Activated T-helper 2 cell treated with anti-CD3 and anti-CD28 coated beads, Interferon-gamma antibody, Interleukin-2, Interleukin-4, amounts not matched to agents 10 μg/mL and 5 μg/mL and 100 μg/mL, durations not matched to agents 14 hours and 24 hours and 36 hours (primary cell): ENCODE data around the gene RNF213. TPM values are rescaled to one million over a fixed set of nuclear protein-coding genes. Genes with fewer than 3 reads are reported as not detected.

Source experiments
- DNase-seq: peaks from one replicate; pipeline ENCODE4 v3.0.0; 2021; ENCODE audit warnings: low spot score
- H3K27ac Mint-ChIP-seq: one replicate; pipeline ENCODE4 v1.8.0; 2021; ENCODE audit warnings: mixed read lengths
- H3K27me3 Mint-ChIP-seq: one replicate; pipeline ENCODE4 v1.8.0; 2021; ENCODE audit warnings: low read depth, mixed read lengths
- H3K36me3 Mint-ChIP-seq: one replicate; pipeline ENCODE4 v1.8.0; 2021; ENCODE audit warnings: low read depth, mixed read lengths
- H3K4me1 Mint-ChIP-seq: one replicate; pipeline ENCODE4 v1.8.0; 2021; ENCODE audit warnings: low read depth, mixed read lengths
- H3K4me3 Mint-ChIP-seq: one replicate; pipeline ENCODE4 v1.8.0; 2021; ENCODE audit warnings: low read depth, mild to moderate bottlenecking, moderate library complexity, mixed read lengths
- H3K9me3 Mint-ChIP-seq: one replicate; pipeline ENCODE4 v1.8.0; 2021; ENCODE audit warnings: mixed read lengths
- intact Hi-C: fragments of 100-400 bp; cut with micrococcal nuclease; formaldehyde crosslinking; loops from one replicate; pipeline ENCODE4 v1.15.1; 2023
- total RNA-seq: library from RNA; stranded (reverse); gene quantifications from 2 replicates; pipeline ENCODE4 v1.2.3, GENCODE V29; 2022

RNF213 gene
- total RNA-seq, result 297 and 309 TPM in 2 replicates

GRCh38 chr17:80260791-80261158, at the start of gene RNF213:
Gene RNF213 (plus strand): TSS chr17:80260852. CDS start chr17:80263682, 2,830 bp downstream.
- Mint-ChIP-seq H3K9me3 (no peaks in the 10 kb centered on the region), H3K27ac (peak within 1 kb of the TSS; percentile 99), H3K27me3 (no peaks in the 10 kb centered on the region), H3K36me3 (peaks cover 26% of the 10 kb centered on the region), H3K4me1 (peaks cover 56% of the 10 kb centered on the region), H3K4me3 (peak within 1 kb of the TSS; percentile 92)
- DNase-seq, result peak; percentile 70
- intact Hi-C loops, result loop anchor here (5.0 kb wide), 1 partner anchor 158 kb away; the partner anchor contains the start of gene GAA

- intact Hi-C loops, result no loop called here
- Mint-ChIP-seq H3K4me3 (no peak overlapping the region), H3K27me3 (no peaks in the 10 kb centered on the region), H3K36me3 (peaks cover 21% of the 10 kb centered on the region), H3K9me3 (no peaks in the 10 kb centered on the region), H3K27ac (no peak overlapping the region), H3K4me1 (no peaks in the 10 kb centered on the region)
- DNase-seq, result no peak
Observed at GRCh38 chr17:80212109-80212508, 48.5 kb upstream of the RNF213 start.

GRCh38 chr17:80212511-80212910, 48.1 kb upstream of the RNF213 start:
- peaks cover 25% of the 10 kb centered on the region for H3K36me3 Mint-ChIP-seq
- H3K27me3 Mint-ChIP-seq, result no peaks in the 10 kb centered on the region
- H3K9me3 Mint-ChIP-seq, result no peaks in the 10 kb centered on the region

GRCh38 chr17:80212962-80213642, 47.5 kb upstream of the RNF213 start:
- H3K4me3 Mint-ChIP-seq, result no peak overlapping the region
- H3K36me3 Mint-ChIP-seq, result peaks cover 28% of the 10 kb centered on the region
- H3K9me3 Mint-ChIP-seq, result no peaks in the 10 kb centered on the region
- peaks cover 3% of the 10 kb centered on the region for H3K4me1 Mint-ChIP-seq
- intact Hi-C loops, result no loop called here
- DNase-seq, result no peak
- no peaks in the 10 kb centered on the region for H3K27me3 Mint-ChIP-seq
- H3K27ac Mint-ChIP-seq, result no peak overlapping the region

More at GRCh38 chr17:80212511-80212910, 48.1 kb upstream of the RNF213 start:
- H3K4me1 Mint-ChIP-seq, result peaks cover 2% of the 10 kb centered on the region
- DNase-seq, result no peak
- intact Hi-C loops, result no loop called here
- H3K27ac Mint-ChIP-seq, result no peak overlapping the region
- no peak overlapping the region for H3K4me3 Mint-ChIP-seq

- intact Hi-C loops, result no loop called here
- Mint-ChIP-seq H3K4me3 (no peak overlapping the region), H3K36me3 (peaks cover 28% of the 10 kb centered on the region), H3K9me3 (no peaks in the 10 kb centered on the region), H3K4me1 (peaks cover 7% of the 10 kb centered on the region), H3K27me3 (no peaks in the 10 kb centered on the region), H3K27ac (no peak overlapping the region)
- DNase-seq, result no peak
Observed at GRCh38 chr17:80213643-80213975, 47.0 kb upstream of the RNF213 start.

GRCh38 chr17:80214012-80214877, 46.4 kb upstream of the RNF213 start:
- H3K27me3 Mint-ChIP-seq, result no peaks in the 10 kb centered on the region
- H3K9me3 Mint-ChIP-seq, result no peaks in the 10 kb centered on the region
- DNase-seq, result no peak
- peaks cover 10% of the 10 kb centered on the region for H3K4me1 Mint-ChIP-seq
- H3K36me3 Mint-ChIP-seq, result peaks cover 28% of the 10 kb centered on the region
- H3K4me3 Mint-ChIP-seq, result no peak overlapping the region
- intact Hi-C loops, result no loop called here
- H3K27ac Mint-ChIP-seq, result no peak overlapping the region

GRCh38 chr17:80214878-80215210, 45.8 kb upstream of the RNF213 start:
- DNase-seq, result no peak
- Mint-ChIP-seq H3K9me3 (no peaks in the 10 kb centered on the region), H3K36me3 (peaks cover 28% of the 10 kb centered on the region), H3K4me1 (peaks cover 12% of the 10 kb centered on the region), H3K4me3 (no peak overlapping the region), H3K27ac (no peak overlapping the region), H3K27me3 (no peaks in the 10 kb centered on the region)
- intact Hi-C loops, result loop anchor here (5.0 kb wide), 1 partner anchor 52 kb away; no protein-coding TSS in a partner anchor

- intact Hi-C loops, result loop anchor here (5.0 kb wide), 1 partner anchor 51 kb away; no protein-coding TSS in a partner anchor
- H3K36me3 Mint-ChIP-seq, result peaks cover 20% of the 10 kb centered on the region
- peaks cover 14% of the 10 kb centered on the region for H3K4me1 Mint-ChIP-seq
- no peak for DNase-seq
- no peaks in the 10 kb centered on the region for H3K27me3 Mint-ChIP-seq
- no peak overlapping the region for H3K4me3 Mint-ChIP-seq
- no peaks in the 10 kb centered on the region for H3K9me3 Mint-ChIP-seq
- H3K27ac Mint-ChIP-seq, result no peak overlapping the region
Observed at GRCh38 chr17:80216473-80217456, 43.9 kb upstream of the RNF213 start.

- Mint-ChIP-seq H3K4me1 (peaks cover 14% of the 10 kb centered on the region), H3K27me3 (no peaks in the 10 kb centered on the region), H3K9me3 (no peaks in the 10 kb centered on the region), H3K4me3 (no peak overlapping the region), H3K27ac (peak overlapping the region; percentile 0), H3K36me3 (peaks cover 20% of the 10 kb centered on the region)
- no peak for DNase-seq
- intact Hi-C loops, result loop anchor here (2.0 to 5.0 kb wide), 2 partner anchors 37 to 49 kb away; no protein-coding TSS in a partner anchor
Observed at GRCh38 chr17:80217703-80218362, 42.8 kb upstream of the RNF213 start.

GRCh38 chr17:80218391-80218790, 42.3 kb upstream of the RNF213 start:
- H3K36me3 Mint-ChIP-seq, result peaks cover 20% of the 10 kb centered on the region
- peak overlapping the region; percentile 83 for H3K27ac Mint-ChIP-seq
- no peaks in the 10 kb centered on the region for H3K27me3 Mint-ChIP-seq
- intact Hi-C loops, result loop anchor here (2.0 to 5.0 kb wide), 2 partner anchors 36 to 49 kb away; no protein-coding TSS in a partner anchor
- H3K4me3 Mint-ChIP-seq, result peak overlapping the region; percentile 87
- peaks cover 16% of the 10 kb centered on the region for H3K4me1 Mint-ChIP-seq
- no peaks in the 10 kb centered on the region for H3K9me3 Mint-ChIP-seq
- no peak for DNase-seq

- H3K9me3 Mint-ChIP-seq, result no peaks in the 10 kb centered on the region
- no peaks in the 10 kb centered on the region for H3K27me3 Mint-ChIP-seq
- H3K4me3 Mint-ChIP-seq, result peak overlapping the region; percentile 87
- intact Hi-C loops, result loop anchor here (2.0 to 5.0 kb wide), 2 partner anchors 36 to 48 kb away; no protein-coding TSS in a partner anchor
- peaks cover 20% of the 10 kb centered on the region for H3K4me1 Mint-ChIP-seq
- H3K27ac Mint-ChIP-seq, result peak overlapping the region; percentile 83
- DNase-seq, result peak; percentile 84
- H3K36me3 Mint-ChIP-seq, result peaks cover 20% of the 10 kb centered on the region
Observed at GRCh38 chr17:80219013-80219762, 41.5 kb upstream of the RNF213 start.
